SH-SY5Y (cell line): ENCODE data around the gene RNASEH2B.

Experiments used
- GATA2 ChIP-seq: IDR thresholded peaks from 2 replicates; pipeline ENCODE4 v1.6.1; 2011; ENCODE audit warnings: mild to moderate bottlenecking, low read depth, low read length
- GATA3 ChIP-seq: IDR thresholded peaks from 2 replicates; pipeline ENCODE4 v1.6.1; 2011; ENCODE audit warnings: low read depth, mild to moderate bottlenecking, low read length, moderate library complexity

GRCh38 chr13:50924025-50924424, 14.4 kb downstream of the RNASEH2B start:
- TF ChIP-seq GATA2 (no peak), GATA3 (no peak)
